Stimulated activated CD4-positive, alpha-beta T cell treated with anti-CD3 and anti-CD28 coated beads, Interleukin-1b, Interleukin-23, amount 100 ng/mL, for 24 hours (primary cell): Measurements from ENCODE around the gene WDR35.

Experiments used
- DNase-seq, 4 experiments: peaks; one replicate each; pipeline ENCODE4 v3.0.0-alpha.2; 2020; ENCODE audit warnings: low read depth in 4 of 4, low spot score in 1 of 4

Gene WDR35

DNA sequence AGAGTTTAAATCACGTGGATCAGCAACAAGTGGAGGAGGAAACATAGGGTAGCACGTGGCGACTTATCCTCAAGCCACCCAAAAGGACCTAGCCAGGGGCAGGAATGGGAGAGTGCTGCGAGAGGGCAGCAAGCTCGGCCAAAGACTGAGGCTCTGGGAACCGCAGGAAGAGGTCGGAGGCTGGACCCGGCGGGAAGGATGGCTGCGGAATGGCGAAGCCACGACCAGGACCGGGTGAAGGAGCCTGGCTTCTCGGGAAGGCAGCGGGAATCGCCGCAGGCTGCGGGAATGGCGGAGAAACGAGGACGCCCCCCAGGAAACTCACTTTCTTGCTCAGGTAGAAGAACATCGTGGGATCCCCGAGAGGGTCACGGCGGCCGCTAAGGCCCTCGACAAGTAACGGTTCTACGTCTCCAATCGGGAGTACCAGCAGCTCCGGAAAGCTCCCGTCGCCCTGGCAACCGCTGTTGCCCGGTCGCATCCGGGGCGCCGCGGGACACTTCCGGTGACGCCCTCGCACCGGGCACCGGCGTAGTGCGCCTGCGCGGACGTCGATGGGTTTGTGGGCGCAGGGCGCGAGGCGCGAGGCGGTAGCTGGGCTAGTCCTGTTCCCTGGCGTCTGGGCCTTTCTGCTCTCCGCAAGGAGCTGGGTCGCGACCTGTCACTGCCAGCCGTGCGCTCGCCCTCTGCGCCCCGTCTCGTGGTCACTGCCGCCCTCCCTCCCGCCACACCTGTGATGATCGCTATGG is at the start of gene WDR35:
Gene WDR35 (minus strand): TSS at position 439 of the 749 bp plus-strand sequence. CDS start 90 bp downstream, at position 349.
- peak; percentile 80 to 90 (median 88) for DNase-seq

- no peak for DNase-seq
Measured at GRCh38 chr2:20037660-20038059, 47.8 kb upstream of the WDR35 start.

GRCh38 chr2:20035955-20036666 is 46.2 kb upstream of the WDR35 start:
- no peak for DNase-seq

DNA sequence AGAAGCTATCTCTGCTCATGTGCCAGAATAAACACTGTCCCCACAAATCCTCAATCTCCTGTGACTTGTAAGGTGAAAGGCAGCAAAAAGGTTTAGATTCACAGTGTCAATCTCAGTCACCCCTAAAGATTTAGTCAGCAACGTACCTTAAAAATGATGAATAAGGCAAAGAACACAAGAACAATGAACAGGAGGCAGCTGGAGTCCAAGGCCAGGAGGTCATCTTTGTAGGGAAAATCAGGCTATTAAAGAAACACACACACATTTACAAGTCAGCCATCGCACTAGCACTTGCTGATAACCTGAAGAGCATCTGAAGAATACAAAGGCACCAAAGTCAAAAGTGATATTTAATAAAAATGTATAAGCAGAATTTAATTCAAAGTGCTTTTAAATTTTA is 44.9 kb upstream of the WDR35 start:
- DNase-seq = no peak

- no peak for DNase-seq
Measured at GRCh38 chr2:20034218-20034617, 44.3 kb upstream of the WDR35 start.

GRCh38 chr2:20033322-20033721 is 43.4 kb upstream of the WDR35 start:
- no peak for DNase-seq

DNA sequence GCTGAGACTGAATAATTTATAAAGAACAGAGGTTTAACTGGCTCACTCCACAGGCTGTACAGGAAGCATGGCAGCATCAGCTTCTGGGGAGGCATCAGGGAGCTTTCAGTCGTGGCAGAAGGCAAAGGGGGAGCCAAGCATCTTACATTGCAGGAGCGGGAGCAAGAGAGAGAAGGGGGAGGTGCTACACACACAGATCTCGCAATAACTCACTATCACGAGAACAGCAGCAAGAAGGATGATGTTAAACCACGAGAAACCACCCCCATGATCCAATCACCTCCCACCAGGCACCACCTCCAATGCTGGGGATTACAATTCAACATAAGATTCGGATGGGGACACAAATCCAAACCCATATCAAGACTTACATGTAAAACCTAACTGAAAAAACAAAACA is 40.3 kb upstream of the WDR35 start:
- no peak for DNase-seq

GRCh38 chr2:20027705-20028434 is 38.0 kb upstream of the WDR35 start:
- DNase-seq = no peak

GRCh38 chr2:20027260-20027677 is 37.4 kb upstream of the WDR35 start:
- DNase-seq = no peak

DNA sequence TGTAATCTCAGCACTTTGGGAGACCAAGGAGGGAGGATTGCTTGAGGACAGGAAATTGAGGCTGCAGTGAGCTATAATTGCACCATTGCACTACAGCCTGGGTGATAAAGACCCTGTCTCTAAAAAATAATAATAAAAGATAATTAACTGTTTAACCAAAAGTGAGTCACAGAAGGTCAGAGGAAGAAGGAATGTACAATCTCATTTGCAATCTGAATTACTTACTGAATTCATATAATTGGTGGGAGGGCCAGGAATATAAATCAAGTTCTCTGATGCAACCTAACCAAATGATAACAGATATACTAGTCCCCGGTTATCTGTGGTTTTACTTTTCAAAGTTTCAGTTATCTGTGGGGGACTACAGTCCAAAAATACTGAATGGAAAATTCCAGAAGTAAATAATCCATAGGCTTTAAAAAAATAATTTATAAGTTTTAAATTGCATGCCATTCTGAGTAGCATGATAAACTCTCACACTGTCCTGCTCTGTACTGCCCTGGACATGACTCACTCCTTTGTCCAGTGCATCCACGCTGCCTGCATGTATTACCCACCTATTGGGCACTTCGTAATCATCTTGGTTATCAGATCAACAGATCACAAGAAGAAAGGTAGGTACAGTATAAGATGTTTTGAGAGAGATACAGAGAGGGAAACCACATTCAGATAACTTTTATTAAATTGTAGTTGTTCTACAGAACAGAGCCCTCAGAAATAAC is 35.3 kb upstream of the WDR35 start:
- no peak for DNase-seq

GRCh38 chr2:20023688-20024087 is 33.8 kb upstream of the WDR35 start:
- DNase-seq = no peak

DNA sequence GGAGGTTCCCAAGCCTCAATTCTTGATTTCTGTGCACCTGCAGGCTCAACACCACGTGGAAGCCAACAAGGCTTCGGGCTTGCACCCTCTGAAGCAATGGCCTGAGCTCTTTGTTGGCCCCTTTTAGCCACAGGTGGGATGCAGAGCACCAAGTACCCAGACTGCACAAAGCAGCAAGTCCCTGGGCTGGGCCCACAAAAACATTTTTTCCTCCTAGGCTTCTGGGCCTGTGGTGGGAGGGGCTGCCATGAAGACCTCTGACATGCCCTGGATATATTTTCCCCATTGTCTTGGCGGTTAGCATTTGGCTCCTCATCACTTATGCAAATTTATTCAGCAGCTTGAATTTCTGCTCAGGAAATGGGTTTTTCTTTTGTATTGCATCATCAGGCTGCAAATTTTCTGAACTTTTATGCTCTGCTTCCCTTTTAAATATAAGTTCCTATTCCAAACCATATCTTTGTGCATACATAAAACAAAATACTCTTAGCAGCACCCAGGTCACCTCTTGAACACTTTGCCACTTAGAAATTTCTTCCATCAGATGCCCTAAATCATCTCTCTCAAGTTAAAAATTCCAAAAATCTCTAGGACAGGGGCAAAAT is 31.6 kb upstream of the WDR35 start:
- no peak for DNase-seq

DNA sequence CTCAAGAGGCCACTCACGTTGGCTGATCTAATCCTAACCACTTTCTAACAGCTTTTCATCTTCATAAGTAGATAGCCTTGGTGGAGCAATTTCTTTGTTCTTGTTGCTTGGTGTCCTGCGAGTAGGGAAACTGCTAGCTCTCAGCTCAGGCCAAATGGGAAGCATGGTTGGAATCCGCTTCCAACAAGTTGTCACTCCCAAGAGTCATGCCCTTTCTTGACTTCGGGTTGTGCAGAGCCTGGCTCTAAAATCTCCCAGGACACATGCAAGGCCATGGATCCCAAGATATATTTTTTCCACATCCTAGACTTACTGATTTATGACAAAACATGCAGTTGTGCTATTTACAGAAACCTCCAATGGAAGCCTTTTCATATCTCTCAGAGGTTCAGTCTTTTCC is 29.8 kb upstream of the WDR35 start:
- no peak for DNase-seq

DNA sequence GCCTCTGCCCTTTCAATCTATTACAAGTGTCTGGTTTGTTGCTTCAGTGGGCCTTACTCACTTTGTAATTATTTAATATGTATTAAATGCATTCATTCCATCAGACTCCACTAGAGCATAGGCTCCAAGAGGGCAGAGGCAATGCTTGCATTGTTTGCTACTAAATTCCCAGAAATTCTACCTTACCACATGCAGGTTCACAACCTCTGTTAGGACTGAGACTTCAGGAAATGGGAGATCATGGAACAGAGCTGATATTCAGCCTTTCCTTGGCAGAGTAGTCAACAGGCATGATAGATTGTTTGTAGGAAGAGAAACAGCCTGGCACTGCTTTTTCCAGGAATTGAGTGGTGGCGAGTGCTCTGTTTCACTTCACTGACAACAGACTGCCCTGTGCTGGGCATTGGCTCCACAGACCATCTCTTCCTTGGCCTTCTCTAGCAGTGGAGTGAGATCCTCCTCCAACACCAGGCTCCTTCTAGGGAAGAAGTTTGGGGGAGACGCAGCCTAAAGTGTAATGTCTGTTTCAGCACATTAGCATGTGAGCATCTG is 28.8 kb upstream of the WDR35 start:
- no peak for DNase-seq

- DNase-seq = no peak
Measured at GRCh38 chr2:20016346-20016745, 26.4 kb upstream of the WDR35 start.

GRCh38 chr2:20015482-20016083 is 25.7 kb upstream of the WDR35 start:
- no peak for DNase-seq

DNA sequence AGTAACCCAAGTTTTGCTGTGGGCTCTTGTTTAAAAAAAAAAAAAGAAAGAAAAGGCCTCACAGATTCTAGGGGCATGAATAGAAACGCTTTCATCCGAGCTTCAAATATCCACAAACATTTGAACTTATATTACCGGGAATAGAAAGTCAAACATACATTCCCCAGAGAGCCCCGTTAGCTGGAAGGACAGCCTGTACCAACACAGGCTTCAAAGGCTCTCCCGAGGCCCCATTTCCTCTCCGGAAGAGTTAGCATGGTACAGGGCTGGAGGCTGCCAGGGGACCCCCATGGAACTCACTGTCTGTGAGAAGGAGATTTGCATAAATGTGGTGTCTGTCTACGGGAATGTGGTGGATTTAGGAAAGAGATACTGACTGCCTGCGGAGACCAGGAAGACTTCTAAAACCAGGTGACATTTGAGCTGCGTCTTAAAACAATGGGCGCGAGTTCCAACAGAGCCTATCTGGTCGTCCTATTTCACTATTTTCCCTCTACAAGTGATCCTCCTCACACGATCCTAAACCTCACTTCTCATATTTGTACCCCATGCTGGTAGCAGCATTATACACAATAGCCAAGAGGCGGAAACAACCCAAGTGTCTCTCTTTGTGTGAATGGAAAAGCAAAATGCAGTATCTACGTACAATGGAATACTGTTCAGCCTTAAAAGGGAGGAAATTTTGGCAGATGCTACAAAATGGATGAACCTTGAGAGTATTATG is 23.4 kb upstream of the WDR35 start:
- DNase-seq = no peak

GRCh38 chr2:20012282-20013125 is 22.6 kb upstream of the WDR35 start, which contains the start of gene MATN3:
Gene MATN3, minus strand, starts transcription at chr2:20012668. Its CDS starts 37 bp downstream, at chr2:20012631.
- peak in 1 of 4 experiments; percentile 3 for DNase-seq

GRCh38 chr2:20012032-20012281 is 22.1 kb upstream of the WDR35 start:
- DNase-seq = no peak
